SU-DHL-6 (cell line): ENCODE results near the gene TNXB.
"Not testable (repeated sequence)": the region's sequence is repeated elsewhere in the genome, so short reads cannot be mapped to it uniquely, and the experiment has no call there.

ENCODE experiments used
- CTCF ChIP-seq: fragments of 200-600 bp; sonication (generic); IDR thresholded peaks from one replicate; pipeline ENCODE4 v1.5.1; 2017; ENCODE audit warnings: antibody characterized with exemption, mild to moderate bottlenecking, low read length, moderate library complexity; ENCODE audit not compliant: insufficient read depth, poor library complexity, severe bottlenecking
- EZH2phosphoT487 ChIP-seq: fragments of 200-600 bp; sonication (generic), shearing (Covaris generic); conservative IDR thresholded peaks from 2 replicates; pipeline ENCODE4 v1.6.1; 2018; ENCODE audit warnings: mild to moderate bottlenecking, antibody characterized with exemption, low read length, moderate library complexity, mixed read lengths

GRCh38 chr6:32044916-32045315, 64.2 kb downstream of the TNXB start:
- TF ChIP-seq CTCF, EZH2phosphoT487: not testable (repeated sequence)
